HG03025 (cell line): ENCODE measurements around the gene HINT3.
"Not testable (repeated sequence)": the region's sequence is repeated elsewhere in the genome, so short reads cannot be mapped to it uniquely, and the experiment has no call there.

Source experiments
- ATAC-seq: cut with Tn5 transposase; IDR thresholded peaks from one replicate; pipeline ENCODE4 v1.9.1; 2021; ENCODE audit warnings: mild to moderate bottlenecking, moderate library complexity; ENCODE audit not compliant: unreplicated experiment, low FRiP score

The HINT3 gene

DNA sequence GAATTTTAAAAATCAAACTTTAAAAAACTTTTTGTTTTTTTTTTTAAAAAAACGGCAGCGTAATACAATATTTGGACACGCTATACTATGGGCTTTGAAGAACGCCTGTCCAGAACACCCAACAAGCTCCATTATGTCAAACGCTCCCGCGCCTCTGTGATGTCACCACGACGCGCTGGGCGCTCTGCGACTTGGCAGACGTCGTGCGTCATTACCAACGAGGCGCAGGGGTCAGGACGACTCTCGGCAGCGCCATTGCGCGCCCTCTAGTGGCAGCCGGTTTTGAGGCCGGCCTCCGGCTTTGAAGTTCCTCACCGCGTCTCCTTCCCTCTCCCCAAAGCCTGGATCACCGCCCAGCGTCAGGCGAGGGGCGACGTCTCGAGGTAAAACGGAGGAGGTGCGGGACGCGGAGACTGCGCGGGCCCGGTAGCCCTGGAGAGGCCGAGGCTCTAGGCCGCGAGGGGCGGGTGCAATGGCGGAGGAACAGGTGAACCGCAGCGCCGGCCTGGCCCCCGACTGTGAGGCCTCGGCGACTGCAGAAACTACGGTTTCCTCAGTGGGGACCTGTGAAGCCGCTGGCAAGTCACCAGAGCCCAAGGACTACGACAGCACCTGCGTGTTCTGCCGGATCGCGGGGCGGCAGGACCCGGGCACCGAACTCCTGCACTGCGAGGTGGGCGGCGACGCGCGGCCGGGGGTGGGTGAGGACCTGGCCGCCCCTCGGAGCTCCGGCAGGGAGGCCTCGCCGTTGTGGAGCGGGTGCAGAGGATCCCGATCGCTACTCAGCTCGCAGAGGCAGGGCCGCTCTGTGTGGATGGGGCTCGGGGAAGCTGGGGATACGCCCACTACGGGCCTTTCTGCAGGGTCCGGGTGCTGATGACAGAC, at the start of gene HINT3:
HINT3 (plus strand) TSS at position 265 of the 885 bp plus-strand sequence; CDS start at position 473, 208 bp downstream.
- ATAC-seq: peak; percentile 92

DNA sequence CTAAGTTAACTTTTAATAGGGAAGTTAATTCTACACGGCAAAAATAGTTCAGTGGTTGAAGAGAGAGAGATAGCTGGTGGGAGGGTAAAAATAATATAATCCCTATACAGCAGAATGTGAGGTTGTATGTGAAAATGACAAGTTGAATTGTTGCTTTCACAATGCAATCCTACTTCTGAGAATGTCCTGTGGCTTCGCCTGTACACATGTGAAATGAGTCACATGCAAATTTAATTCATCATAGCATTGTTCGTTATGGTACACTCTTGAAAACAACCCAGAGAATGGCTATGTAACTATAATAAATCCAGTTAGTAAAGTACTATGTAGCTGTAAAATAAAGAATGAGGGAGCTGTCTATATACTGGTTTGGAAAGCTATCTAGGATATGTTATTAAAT, 46.0 kb upstream of the HINT3 start:
- peak; percentile 98 for ATAC-seq

DNA sequence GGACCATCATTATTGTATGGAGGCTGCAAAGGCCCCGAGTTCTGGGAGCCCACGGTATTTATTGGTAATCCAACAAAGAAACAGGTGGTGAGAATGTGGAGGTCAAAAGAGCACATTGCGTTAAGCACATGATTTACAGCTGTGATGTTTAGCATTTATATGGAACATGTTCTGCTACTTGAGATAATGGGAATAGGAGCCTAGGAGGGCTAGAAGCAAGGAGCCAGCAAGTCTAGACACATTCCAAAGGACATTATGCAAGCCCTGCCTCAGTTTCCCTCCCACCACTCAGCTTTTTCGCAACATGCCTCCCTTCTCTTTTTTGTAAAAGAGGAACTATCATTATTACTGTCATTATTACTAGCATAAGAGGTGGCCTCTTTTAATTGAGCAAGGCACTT, 45.5 kb upstream of the HINT3 start:
- not testable (repeated sequence) for ATAC-seq

DNA sequence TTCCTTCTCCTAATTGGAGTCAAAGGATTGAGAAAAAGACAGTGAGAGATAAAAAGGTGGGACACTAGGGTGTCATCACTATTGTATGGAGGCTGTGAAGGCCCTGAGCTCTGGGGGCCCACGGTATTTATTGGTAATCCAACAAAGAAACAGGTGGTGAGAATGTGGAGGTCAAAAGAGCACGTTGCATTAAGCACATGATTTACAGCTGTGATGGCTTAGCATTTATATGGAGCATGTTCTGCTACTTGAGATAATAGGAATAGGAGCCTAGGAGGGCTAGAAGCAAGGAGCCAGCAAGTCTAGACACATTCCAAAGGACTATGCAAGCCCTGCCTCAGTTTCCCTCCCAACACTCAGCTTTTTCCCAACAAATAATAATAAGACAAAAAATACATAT, 44.1 kb upstream of the HINT3 start:
- ATAC-seq: not testable (repeated sequence)

DNA sequence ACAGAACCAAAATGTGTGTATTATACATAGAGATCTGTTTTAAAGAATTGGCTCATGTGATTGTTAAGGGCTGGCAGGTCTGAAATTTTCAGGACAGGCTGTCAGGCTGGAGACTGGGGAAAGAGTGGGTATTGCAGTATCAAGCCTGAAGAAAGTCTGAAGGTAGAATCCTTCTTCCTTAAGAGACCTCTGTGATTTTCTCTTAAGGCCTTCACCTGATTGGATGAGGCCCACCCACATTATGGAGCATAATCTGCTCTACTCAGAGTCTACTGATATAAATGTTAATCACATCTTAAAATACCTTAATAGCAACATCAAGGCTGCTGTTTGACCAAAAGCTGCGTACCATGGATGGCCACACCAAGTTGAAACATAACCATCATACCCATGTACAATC, 43.4 kb upstream of the HINT3 start:
- ATAC-seq: no peak

DNA sequence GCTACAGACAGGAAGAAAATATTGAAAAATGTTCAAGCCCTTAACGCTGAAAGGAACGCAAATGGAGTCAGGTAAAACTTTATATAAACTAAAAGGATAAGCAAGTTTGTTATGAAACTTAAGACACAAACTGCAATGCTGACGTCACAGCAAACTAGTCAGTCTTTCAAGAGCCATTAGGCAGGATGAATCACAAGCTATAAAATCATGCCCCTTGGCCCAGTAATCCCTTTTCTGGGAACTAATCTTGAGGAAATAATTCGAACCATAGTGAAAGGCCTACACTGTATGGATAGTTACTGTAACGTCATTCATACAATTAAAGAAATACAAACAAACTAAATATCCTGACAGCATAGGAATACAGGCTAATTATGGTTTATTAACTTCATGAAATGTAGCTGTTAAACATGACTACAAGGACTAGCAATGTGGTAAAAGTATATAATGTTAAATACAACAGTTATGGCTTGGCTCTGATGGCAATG, 42.7 kb upstream of the HINT3 start:
- ATAC-seq: no peak

DNA sequence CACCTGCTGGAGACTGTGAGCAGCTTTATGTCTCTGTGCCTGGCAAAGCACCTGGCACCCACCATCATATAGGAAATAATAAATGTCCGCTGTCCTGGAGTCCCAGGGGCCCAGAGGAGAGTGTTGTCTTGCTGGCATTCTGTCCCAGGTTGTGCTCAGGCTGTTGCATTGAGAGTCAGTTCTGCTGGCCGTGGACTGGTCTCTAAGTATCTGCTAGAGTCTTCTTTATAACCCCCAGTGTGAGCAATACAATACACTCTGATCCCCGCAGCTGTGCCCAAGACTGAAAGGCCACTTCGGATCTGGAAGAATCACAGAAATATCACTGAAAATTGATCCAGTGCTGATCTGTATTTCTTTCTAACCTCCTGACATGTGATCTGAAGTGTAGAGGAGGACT, 38.3 kb upstream of the HINT3 start:
- ATAC-seq: no peak

DNA sequence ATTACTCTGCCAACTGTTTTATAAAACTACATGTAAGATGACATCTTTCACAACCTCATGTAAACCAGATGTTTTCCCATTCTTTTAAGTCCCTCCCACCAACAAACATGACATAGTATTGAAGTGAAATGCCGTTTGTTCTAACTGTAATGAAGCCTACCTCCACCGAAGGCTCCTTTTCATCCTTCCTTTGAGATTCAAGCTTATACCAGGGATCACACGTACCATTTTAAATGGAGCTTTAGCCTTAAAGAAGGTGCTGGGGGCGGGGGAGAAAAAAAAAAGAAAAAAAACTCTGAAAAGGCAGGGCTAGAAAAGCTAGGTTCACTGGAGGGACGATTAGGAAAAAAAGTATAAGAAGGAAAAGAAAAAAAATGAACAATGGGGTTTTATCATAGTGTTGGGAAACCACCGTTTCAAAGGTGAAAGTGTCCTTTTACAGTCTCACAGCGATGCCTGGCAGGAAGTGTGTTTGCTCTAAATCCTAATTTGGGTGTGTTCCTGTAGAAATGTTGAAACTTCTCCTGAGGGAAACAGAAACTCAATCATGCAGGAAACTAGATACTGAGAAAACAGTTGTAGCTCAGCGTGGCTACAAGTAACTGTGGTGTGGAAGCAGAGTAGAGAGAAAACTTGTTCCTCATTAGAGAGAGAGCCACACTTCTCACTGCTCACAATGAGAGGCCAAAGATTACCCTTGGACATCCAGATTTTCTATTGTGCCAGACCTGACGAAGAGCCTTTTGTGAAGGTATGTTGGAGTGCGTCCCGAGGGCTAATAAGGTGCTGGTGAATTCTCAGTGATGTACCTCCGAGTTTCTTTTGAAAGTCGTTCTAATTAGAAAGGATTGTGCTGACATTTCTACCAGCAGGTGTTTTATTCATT, 37.6 kb upstream of the HINT3 start:
- peak; percentile 98 for ATAC-seq

DNA sequence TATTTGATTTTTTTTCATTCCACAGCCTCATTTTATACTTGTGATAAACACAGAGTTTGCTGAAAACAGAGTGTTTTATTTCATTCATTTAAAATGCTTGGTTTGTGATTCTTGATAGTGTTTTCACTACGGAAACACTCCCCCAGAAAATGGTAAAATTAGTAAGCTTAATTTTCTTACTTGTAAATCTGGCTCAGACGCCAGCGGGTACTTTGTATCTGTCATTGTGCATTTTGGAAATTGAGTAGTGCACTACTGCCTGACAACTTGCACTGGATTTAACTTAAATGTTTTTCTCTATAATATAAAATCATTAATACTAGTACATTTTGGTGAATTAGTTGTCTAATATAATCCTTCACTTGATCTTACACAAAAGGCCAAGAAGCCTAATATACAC, 37.0 kb upstream of the HINT3 start:
- ATAC-seq: no peak

DNA sequence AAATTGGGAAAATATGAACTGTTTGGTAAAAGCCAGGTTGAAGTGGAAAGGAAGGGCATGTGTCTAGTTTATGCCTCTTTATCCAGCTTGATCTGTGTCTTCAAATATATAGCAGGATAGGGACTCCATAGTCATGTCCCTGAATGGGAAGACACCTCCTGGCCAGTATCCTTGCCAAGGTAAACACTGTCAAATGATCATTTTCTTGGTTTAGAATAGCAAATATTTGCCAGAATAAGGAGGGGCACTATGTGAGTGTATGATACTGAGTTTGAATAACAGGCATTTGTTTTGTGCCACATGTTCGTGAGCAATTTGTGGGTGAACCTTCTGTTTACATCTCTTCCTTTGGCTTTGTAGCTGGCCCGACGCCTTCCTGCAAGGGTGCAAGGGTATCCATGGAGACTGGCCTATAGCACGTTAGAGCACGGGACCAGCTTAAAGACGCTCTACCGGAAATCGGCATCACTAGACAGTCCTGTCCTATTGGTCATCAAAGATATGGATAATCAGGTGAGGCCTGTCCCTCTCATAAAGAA, 34.2 kb upstream of the HINT3 start:
- ATAC-seq: no peak

DNA sequence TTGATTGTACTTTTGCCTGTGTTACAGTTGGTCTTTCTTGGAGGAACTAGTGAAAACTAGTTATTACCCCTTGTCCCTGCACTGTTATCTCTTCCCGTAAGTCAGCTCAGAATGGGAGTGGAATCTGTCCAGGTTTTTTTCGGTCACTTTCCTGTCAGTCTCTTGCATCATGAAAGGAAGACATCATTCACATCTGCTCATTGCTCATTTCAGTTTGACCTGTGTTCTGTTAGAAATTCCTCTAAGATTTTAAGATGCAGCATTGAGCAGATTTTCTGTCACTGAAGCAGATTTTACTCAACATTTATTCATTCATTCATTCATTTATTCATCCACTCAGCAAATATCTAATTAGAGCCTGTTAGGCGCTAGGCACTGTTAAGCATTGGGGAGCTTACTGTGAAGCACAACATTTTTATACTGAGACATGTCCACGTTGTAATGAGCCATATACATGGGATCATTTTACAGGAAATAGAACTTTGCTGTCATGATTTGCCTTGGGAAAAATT, 33.1 kb upstream of the HINT3 start:
- ATAC-seq: no peak

DNA sequence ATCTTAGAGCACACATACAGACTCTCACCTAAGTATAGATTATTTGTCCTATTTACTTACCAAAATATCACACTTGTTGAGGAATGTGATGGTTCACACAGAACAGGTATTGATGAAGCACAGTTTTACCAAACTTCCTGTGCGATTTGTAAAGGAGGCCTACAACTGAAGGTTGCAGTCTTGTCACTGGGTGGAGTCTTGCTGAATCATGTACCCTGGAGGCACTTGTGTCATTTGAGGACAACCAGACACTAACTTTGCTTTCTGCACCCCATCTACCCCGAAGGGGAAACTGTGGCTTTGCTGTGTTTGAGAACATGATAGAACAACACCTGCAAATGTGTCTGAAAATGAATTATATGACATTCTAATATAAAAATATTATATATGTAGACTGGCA, 32.4 kb upstream of the HINT3 start:
- ATAC-seq: no peak

DNA sequence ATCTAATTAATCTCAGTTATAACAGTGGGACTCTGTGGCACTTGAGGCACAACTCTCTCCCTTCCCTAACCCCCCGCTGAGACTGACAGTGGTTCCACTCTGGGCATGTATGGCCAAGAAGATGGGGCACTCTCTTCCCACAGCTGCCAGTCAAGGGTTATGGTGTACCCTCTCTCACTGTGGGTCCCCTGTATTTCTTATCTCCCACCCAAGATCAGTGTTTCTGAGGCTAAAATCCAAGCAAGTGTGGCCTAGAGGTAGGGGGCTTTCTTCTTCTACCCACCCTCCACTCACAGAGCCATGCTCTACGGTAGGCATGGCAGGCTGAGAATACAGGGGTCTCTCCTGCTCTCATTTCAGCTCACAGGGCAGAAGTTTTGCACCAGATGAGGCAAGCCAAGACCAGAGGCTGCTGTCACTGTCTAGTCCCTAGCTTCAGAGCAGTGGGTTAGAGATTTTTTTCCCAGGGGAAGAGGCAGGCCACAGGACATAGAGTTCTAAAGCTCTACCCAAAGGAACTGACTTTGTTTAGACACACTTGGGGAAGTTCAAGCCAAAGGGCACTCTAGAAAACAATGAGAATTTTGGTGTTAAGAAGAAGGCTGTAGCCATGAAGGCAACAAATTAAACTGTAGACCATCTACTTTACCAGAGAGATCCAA, 31.7 kb upstream of the HINT3 start:
- ATAC-seq: no peak

DNA sequence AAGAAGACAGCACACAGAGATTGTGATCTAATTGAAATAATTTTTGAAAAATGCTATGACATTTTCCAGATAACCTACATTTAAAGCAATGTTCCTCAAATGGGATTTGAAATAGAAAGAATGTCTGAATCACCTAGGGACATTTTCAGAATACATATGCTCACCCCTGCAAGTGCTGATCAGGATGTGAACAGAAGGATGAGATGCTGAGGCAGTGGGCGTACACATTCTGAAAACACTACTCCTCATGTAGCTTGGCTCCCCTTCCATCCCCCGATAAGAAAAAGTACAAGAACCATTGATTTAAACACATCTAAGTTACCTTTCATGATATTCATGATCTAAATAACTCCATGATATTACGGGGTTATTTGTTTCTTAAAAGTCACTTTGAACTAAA, 29.9 kb upstream of the HINT3 start:
- ATAC-seq: no peak

DNA sequence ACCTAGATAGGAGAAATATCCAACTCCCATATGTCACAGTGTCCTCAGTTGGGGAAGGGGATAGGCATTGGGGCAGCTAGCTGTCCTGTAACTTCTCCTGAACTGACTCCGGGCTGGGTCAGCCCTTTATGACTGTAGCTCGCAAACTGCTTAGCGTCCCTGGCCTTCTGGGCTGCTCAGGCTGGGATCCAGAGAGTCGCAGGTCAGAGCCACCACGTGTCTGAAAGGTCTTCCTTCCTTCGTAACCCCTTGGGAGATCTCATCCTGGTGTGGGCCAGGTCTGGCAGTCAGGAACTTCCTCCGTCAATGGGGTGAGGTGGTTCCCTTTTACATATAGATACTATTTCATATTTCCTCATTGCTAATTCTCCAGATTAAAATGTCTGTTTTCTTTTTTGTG, 28.8 kb upstream of the HINT3 start:
- no peak for ATAC-seq

DNA sequence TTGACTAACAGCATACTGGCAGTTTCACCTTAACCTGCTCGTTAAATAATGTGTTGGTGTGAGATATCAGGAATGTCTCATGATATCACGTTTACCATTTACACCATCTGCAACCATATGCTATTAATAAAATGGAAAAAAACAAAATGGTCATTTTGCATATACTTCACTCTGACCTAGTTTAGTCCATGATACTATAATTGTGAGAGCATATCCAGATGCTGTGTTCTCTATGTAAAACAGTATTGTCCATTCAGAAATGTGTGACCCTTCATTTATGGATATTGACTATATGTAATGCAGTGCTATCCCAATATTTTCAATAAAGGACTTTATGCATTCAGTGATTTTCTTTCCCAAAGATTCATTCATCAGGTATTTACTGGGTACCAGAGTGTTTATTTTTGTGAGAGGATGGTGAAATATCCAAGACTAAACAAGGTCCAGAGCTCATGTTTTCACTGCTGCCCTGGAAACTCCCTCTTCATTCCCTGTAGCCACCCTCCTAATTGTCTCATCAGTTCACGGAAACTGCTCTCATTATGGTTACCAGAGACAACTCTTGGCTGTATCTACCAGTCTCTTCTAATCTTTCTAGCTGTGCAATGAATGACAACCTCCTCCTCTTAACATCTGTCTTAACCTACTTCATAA, 25.7 kb upstream of the HINT3 start:
- no peak for ATAC-seq

DNA sequence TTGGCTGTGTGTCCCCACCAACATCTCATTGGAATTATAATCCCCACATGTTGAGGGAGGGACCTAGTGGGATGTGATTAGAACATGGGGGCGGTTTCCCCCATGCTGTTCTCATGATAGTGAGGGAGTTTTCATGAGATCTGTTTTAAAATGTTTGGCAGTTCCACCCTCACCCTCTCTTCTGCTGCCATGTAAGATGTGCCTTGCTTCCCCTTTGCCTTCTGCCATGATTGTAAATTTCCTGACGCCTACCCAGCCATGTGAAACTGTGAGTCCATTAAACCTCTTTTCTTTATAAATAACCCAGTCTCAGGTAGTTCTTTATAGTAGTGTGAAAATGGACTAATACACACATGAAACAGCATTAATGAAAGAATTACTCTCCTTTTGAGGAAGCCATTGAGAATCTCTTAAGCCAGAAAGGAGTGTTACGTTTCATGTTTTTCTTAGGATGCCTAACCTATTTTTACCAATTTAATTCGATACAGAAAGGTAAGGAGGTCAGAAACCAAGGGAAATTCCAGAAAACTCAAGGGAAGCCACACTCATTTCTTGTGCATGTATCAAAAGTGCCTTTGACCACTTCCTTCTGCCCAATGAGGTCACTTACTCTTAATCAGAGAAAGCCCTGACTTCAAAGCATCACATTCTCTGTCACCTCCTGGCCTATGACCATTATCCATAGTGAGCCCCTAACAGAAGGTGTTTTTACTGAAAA, 24.7 kb upstream of the HINT3 start:
- ATAC-seq: no peak

DNA sequence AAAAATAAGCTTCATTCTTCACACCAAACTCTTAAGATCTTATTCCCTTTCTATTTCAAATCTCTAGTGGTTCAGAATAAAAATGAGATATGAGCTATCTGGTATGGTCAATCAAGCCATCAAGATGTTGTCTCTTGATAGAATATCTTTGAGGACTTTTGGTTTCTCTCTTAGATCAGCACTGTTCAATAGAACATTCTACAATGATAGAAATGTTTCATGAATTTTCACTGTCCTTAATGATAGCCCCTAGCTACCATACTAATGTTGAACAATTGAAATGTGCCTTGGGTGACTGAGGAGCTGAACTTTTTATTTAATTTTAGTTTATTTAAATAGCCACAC, 24.1 kb upstream of the HINT3 start:
- ATAC-seq: no peak

DNA sequence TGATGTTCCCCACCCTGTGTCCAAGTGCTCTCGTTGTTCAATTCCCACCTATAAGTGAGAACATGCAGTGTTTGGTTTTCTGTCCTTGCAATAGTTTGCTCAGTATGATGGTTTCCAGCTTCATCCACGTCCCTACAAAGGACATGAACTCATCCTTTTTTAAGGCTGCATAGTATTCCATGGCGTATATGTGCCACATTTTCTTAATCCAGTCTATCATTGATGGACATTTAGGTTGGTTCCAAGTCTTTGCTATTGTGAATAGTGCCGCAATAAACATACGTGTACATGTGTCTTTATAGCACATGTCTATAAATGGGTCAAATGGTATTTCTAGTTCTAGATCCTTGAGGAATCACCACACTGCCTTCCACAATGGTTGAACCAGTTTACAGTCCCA, 21.1 kb upstream of the HINT3 start:
- ATAC-seq: not testable (repeated sequence)
